Neuronal stem cell (in vitro differentiated cells): ENCODE measurements around the gene MYCBPAP.

Experiments
- DNase-seq: peaks from one replicate; pipeline ENCODE4 v3.0.0-alpha.2; 2013; ENCODE audit warnings: low spot score
- H2AFZ ChIP-seq: one replicate; pipeline ENCODE4 v1.6.1; 2013; ENCODE audit warnings: mild to moderate bottlenecking, low read length, inconsistent platforms
- H2AK5ac ChIP-seq: 2 replicates; pipeline ENCODE4 v1.6.1; 2013; ENCODE audit warnings: low read depth, mild to moderate bottlenecking, inconsistent platforms, low read length, moderate library complexity, mixed read lengths
- H2BK120ac ChIP-seq: 2 replicates; pipeline ENCODE4 v1.6.1; 2013; ENCODE audit warnings: low read depth, mild to moderate bottlenecking, inconsistent platforms, low read length, moderate library complexity, mixed read lengths
- H2BK12ac ChIP-seq: one replicate; pipeline ENCODE4 v1.6.1; 2013; ENCODE audit warnings: low read length, inconsistent platforms
- H2BK15ac ChIP-seq: 2 replicates; pipeline ENCODE4 v1.6.1; 2013; ENCODE audit warnings: mild to moderate bottlenecking, low read length, inconsistent platforms, mixed read lengths
- H2BK5ac ChIP-seq: one replicate; pipeline ENCODE4 v1.6.1; 2013; ENCODE audit warnings: inconsistent platforms, mild to moderate bottlenecking, low read length, moderate library complexity
- H3K14ac ChIP-seq: one replicate; pipeline ENCODE4 v1.6.1; 2013; ENCODE audit warnings: low read length, inconsistent platforms
- H3K18ac ChIP-seq: 2 replicates; pipeline ENCODE4 v1.6.1; 2013; ENCODE audit warnings: low read length, inconsistent platforms
- H3K23ac ChIP-seq: 2 replicates; pipeline ENCODE4 v1.6.1; 2013; ENCODE audit warnings: low read depth, mild to moderate bottlenecking, mixed read lengths, low read length, inconsistent platforms; ENCODE audit not compliant: poor library complexity
- H3K27ac ChIP-seq: replicated peaks from 3 replicates; pipeline ENCODE4 v1.5.1; 2013; ENCODE audit warnings: low read length, inconsistent platforms
- H3K27me3 ChIP-seq, 3 experiments: 2 replicates each; pipeline ENCODE4 v1.6.1; 2013; ENCODE audit warnings: low read length in 3 of 3, mild to moderate bottlenecking in 2 of 3, inconsistent platforms in 1 of 3, low read depth in 1 of 3, mixed read lengths in 1 of 3, moderate library complexity in 1 of 3; ENCODE audit not compliant: control insufficient read depth in 3 of 3, insufficient read depth in 3 of 3
- H3K36me3 ChIP-seq, 2 donors: replicated peaks in 1 of 2; 2 replicates each; pipeline ENCODE4 v1.6.1; 2013; ENCODE audit warnings: low read length in 2 of 2; ENCODE audit not compliant: control insufficient read depth in 2 of 2, insufficient read depth in 2 of 2
- H3K4ac ChIP-seq: 2 replicates; pipeline ENCODE4 v1.6.1; 2013; ENCODE audit warnings: inconsistent platforms, mild to moderate bottlenecking, low read length, moderate library complexity
- H3K4me1 ChIP-seq, 2 donors: 1 replicate in 1 of 2; 2 replicates in 1 of 2; pipeline ENCODE4 v1.6.1; 2013; ENCODE audit warnings: low read length in 2 of 2, low read depth in 1 of 2; ENCODE audit not compliant: control insufficient read depth in 2 of 2, insufficient read depth in 1 of 2
- H3K4me2 ChIP-seq: one replicate; pipeline ENCODE4 v1.6.1; 2013; ENCODE audit warnings: mild to moderate bottlenecking, low read length, inconsistent platforms; ENCODE audit not compliant: insufficient read depth, poor library complexity, severe bottlenecking
- H3K4me3 ChIP-seq, 2 donors: 2 replicates each; pipeline ENCODE4 v1.5.1; 2013; ENCODE audit warnings: low read length in 2 of 2, mild to moderate bottlenecking in 2 of 2, inconsistent platforms in 1 of 2, moderate library complexity in 1 of 2
- H3K79me1 ChIP-seq: one replicate; pipeline ENCODE4 v1.6.1; 2013; ENCODE audit warnings: low read depth, mild to moderate bottlenecking, inconsistent platforms, low read length, moderate library complexity
- H3K9ac ChIP-seq: one replicate; pipeline ENCODE4 v1.6.1; 2013; ENCODE audit warnings: mild to moderate bottlenecking, low read depth, low read length, inconsistent platforms; ENCODE audit not compliant: poor library complexity
- H3K9me3 ChIP-seq, 2 donors: replicated peaks in 1 of 2; 2 replicates each; pipeline versions ENCODE3 to v1.6.1; 2013; ENCODE audit warnings: low read length in 2 of 2, mild to moderate bottlenecking in 2 of 2, inconsistent platforms in 1 of 2, low read depth in 1 of 2, mixed read lengths in 1 of 2, moderate library complexity in 1 of 2; ENCODE audit not compliant: control insufficient read depth in 2 of 2, insufficient read depth in 1 of 2
- H4K8ac ChIP-seq: one replicate; pipeline ENCODE4 v1.6.1; 2013; ENCODE audit warnings: low read depth, mild to moderate bottlenecking, inconsistent platforms, low read length, moderate library complexity
- H4K91ac ChIP-seq: one replicate; pipeline ENCODE4 v1.6.1; 2013; ENCODE audit warnings: low read length, low read depth, mild to moderate bottlenecking, inconsistent platforms; ENCODE audit not compliant: poor library complexity
- WGBS, 2 donors: extraction: QIAGEN DNeasy Blood & Tissue Kit; methylation state at CpG; one replicate each; pipeline ENCODE4 v1.1.7; 2013; ENCODE audit warnings: missing lambda C conversion rate in 2 of 2, mixed read lengths in 1 of 2; ENCODE audit not compliant: insufficient read length in 2 of 2, insufficient replicate concordance in 1 of 2; ENCODE audit errors: extremely low coverage in 2 of 2; 5-methylcytosine and 5-hydroxymethylcytosine counted together

MYCBPAP gene

GRCh38 chr17:50541402-50541715, 33.1 kb downstream of the MYCBPAP start:
- Histone ChIP-seq H3K79me1 (no peaks in the 10 kb centered on the region), H3K18ac (peak overlapping the region; percentile 96), H4K8ac (no peak overlapping the region), H3K36me3 (no peaks in the 10 kb centered on the region), H3K4ac (no peak overlapping the region), H2BK15ac (peak overlapping the region; percentile 53), H3K14ac (no peak overlapping the region), H3K9ac (peak overlapping the region; percentile 85), H3K4me3 (peak overlapping the region; percentile 68 to 79), H3K4me1 (peaks cover 22 to 27% of the 10 kb centered on the region in 2 donors), H3K27me3 (peaks cover 0 to 27% (median 0%) of the 10 kb centered on the region in 3 experiments), H3K4me2 (peak overlapping the region; percentile 82), H3K9me3 (no peaks in the 10 kb centered on the region), H2BK12ac (no peak overlapping the region), H3K27ac (no peak overlapping the region), H4K91ac (no peak overlapping the region), H3K23ac (peak overlapping the region; percentile 90), H2AFZ (peak overlapping the region; percentile 99), H2BK120ac (no peak overlapping the region), H2BK5ac (no peak overlapping the region), H2AK5ac (peak overlapping the region; percentile 64)
- no CpG with 5 or more reads among the region's 9 CpGs for WGBS, 2 donors
- no peak for DNase-seq

GRCh38 chr17:50541716-50542688, 33.8 kb downstream of the MYCBPAP start:
- Histone ChIP-seq H2AK5ac (peak overlapping the region; percentile 64), H4K8ac (no peak overlapping the region), H2BK5ac (peak overlapping the region; percentile 31), H3K4ac (no peak overlapping the region), H3K4me3 (peak overlapping the region; percentile 68 to 79), H3K18ac (peak overlapping the region; percentile 96), H2BK15ac (peak overlapping the region; percentile 6), H3K9ac (peak overlapping the region; percentile 85), H3K23ac (peak overlapping the region; percentile 90), H3K9me3 (no peaks in the 10 kb centered on the region), H2BK12ac (peak overlapping the region; percentile 14), H4K91ac (no peak overlapping the region), H3K79me1 (no peaks in the 10 kb centered on the region), H3K36me3 (no peaks in the 10 kb centered on the region), H3K14ac (no peak overlapping the region), H2AFZ (peak overlapping the region; percentile 99), H3K27ac (no peak overlapping the region), H2BK120ac (no peak overlapping the region), H3K4me1 (peaks cover 22 to 27% of the 10 kb centered on the region in 2 donors), H3K27me3 (peaks cover 0 to 27% (median 0%) of the 10 kb centered on the region in 3 experiments), H3K4me2 (peak overlapping the region; percentile 82)
- WGBS, 2 donors = no CpG with 5 or more reads among the region's 82 CpGs
- DNase-seq = peak; percentile 92

GRCh38 chr17:50542795-50543774, 34.8 kb downstream of the MYCBPAP start:
- Histone ChIP-seq H3K36me3 (no peaks in the 10 kb centered on the region), H2AFZ (peak overlapping the region; percentile 99), H3K9me3 (no peaks in the 10 kb centered on the region), H4K8ac (no peak overlapping the region), H3K23ac (no peak overlapping the region), H2BK15ac (peak overlapping the region; percentile 16), H3K79me1 (peaks cover 2% of the 10 kb centered on the region), H2BK5ac (no peak overlapping the region), H3K9ac (peak overlapping the region; percentile 66), H3K14ac (no peak overlapping the region), H3K4ac (no peak overlapping the region), H3K4me1 (peaks cover 27 to 33% of the 10 kb centered on the region in 2 donors), H3K27ac (no peak overlapping the region), H4K91ac (peak overlapping the region; percentile 25), H2BK12ac (no peak overlapping the region), H3K18ac (peak overlapping the region; percentile 72), H3K27me3 (peaks cover 0 to 27% (median 0%) of the 10 kb centered on the region in 3 experiments), H3K4me3 (peak overlapping the region in 1 of 2 donors; percentile 68), H2AK5ac (peak overlapping the region; percentile 5), H2BK120ac (no peak overlapping the region), H3K4me2 (no peak overlapping the region)
- DNase-seq = no peak
- WGBS, 2 donors = no CpG with 5 or more reads among the region's 16 CpGs
